CD4-positive, alpha-beta T cell treated with Interleukin-17A for 1 hour (primary cell): ENCODE results near the gene NOTUM.

Experiments
- DNase-seq: peaks from one replicate; pipeline ENCODE4 v3.0.0-alpha.2; 2020

Gene NOTUM

GRCh38 chr17:81934850-81935708, 25.9 kb downstream of the NOTUM start:
- no peak for DNase-seq

GRCh38 chr17:81934098-81934757, 26.8 kb downstream of the NOTUM start:
- DNase-seq, result no peak

GRCh38 chr17:81933178-81933699, 27.7 kb downstream of the NOTUM start:
- DNase-seq, result no peak

- DNase-seq, result no peak
Observed at GRCh38 chr17:81932333-81932983, 28.5 kb downstream of the NOTUM start.

- no peak for DNase-seq
Observed at GRCh38 chr17:81931557-81932332, 29.2 kb downstream of the NOTUM start.

GRCh38 chr17:81931189-81931556, 29.8 kb downstream of the NOTUM start:
- no peak for DNase-seq

- DNase-seq, result no peak
Observed at GRCh38 chr17:81930142-81931125, 30.6 kb downstream of the NOTUM start.

- no peak for DNase-seq
Observed at GRCh38 chr17:81929253-81930141, 31.5 kb downstream of the NOTUM start.

GRCh38 chr17:81928544-81929252, 32.3 kb downstream of the NOTUM start:
- no peak for DNase-seq

GRCh38 chr17:81927653-81928543, 33.1 kb downstream of the NOTUM start, which contains the start of gene MAFG:
Gene MAFG, minus strand, starts transcription at chr17:81927735. Its CDS starts 4,550 bp downstream, at chr17:81923185.
- DNase-seq, result peak; percentile 91

- DNase-seq, result no peak
Observed at GRCh38 chr17:81927152-81927652, 33.8 kb downstream of the NOTUM start.

- peak; percentile 58 for DNase-seq
Observed at GRCh38 chr17:81926451-81927151, 34.4 kb downstream of the NOTUM start.

- DNase-seq, result no peak
Observed at GRCh38 chr17:81925860-81926450, 35.0 kb downstream of the NOTUM start.

- peak; percentile 44 for DNase-seq
Observed at GRCh38 chr17:81924557-81925532, 36.1 kb downstream of the NOTUM start.

- DNase-seq, result no peak
Observed at GRCh38 chr17:81923302-81924260, 37.4 kb downstream of the NOTUM start.
